Heart right ventricle (tissue), 16 donors: ENCODE data around the gene ANKRD10. TPM values are rescaled to one million over a fixed set of nuclear protein-coding genes. Genes with fewer than 3 reads are reported as not detected.

ENCODE experiments used
- ATAC-seq, 8 donors: fragments of 200-7000 bp; cut with Tn5 transposase; one replicate each; pipeline ENCODE4 v1.9.1; 2020; ENCODE audit warnings: mild to moderate bottlenecking in 8 of 8, moderate library complexity in 8 of 8, moderate number of reproducible peaks in 1 of 8
- DNase-seq, 2 donors: peaks; one replicate each; pipeline ENCODE4 v3.0.0-alpha.2; 2020
- H3K27ac ChIP-seq, 10 donors: fragments of 200-600 bp; sonication (generic) in 2 of 10; one replicate each; pipeline versions ENCODE4 v1.5.0 to v1.8.0; 2020 to 2022; ENCODE audit warnings: mild to moderate bottlenecking in 3 of 10
- H3K27me3 ChIP-seq, 7 donors: fragments of 200-600 bp; one replicate each; pipeline ENCODE4 v1.8.0; 2021 to 2022; ENCODE audit warnings: mild to moderate bottlenecking in 2 of 7
- H3K36me3 ChIP-seq, 9 donors: fragments of 200-600 bp; sonication (generic) in 1 of 9; one replicate each; pipeline versions ENCODE4 v1.5.0 to v1.8.0; 2020 to 2022; ENCODE audit warnings: mild to moderate bottlenecking in 2 of 9
- H3K4me1 ChIP-seq, 9 donors: fragments of 200-600 bp; sonication (generic) in 1 of 9; one replicate each; pipeline versions ENCODE4 v1.5.0 to v1.8.0; 2020 to 2022; ENCODE audit warnings: mild to moderate bottlenecking in 4 of 9
- H3K4me3 ChIP-seq, 10 donors: fragments of 200-600 bp; sonication (generic) in 2 of 10; one replicate each; pipeline versions ENCODE4 v1.5.0 to v1.8.0; 2020 to 2022; ENCODE audit warnings: mild to moderate bottlenecking in 7 of 10, moderate library complexity in 2 of 10
- H3K9me3 ChIP-seq, 11 donors: fragments of 200-600 bp in 10 of 11; sonication (generic) in 2 of 11; one replicate each; pipeline versions ENCODE4 v1.5.0 to v1.8.0; 2013 to 2022; ENCODE audit warnings: mild to moderate bottlenecking in 2 of 11, control low read depth in 1 of 11, moderate library complexity in 1 of 11
- WGBS, 2 donors: extraction: QIAGEN DNeasy Blood & Tissue Kit; methylation state at CpG; one replicate each; pipeline ENCODE4 v1.1.7; 2013; ENCODE audit warnings: inconsistent platforms in 1 of 2; 5-methylcytosine and 5-hydroxymethylcytosine counted together
- intact Hi-C, 10 donors: fragments of 100-400 bp; cut with DNase I; formaldehyde crosslinking; loops; one replicate each; pipeline versions ENCODE4 v1.11.1 to v1.14.2; 2022
- polyA plus RNA-seq, 2 donors: library from polyadenylated mRNA; stranded (reverse); fragments of 200-250 nt; gene quantifications; one replicate each; pipeline ENCODE4 v1.2.3, GENCODE V29; 2013
- total RNA-seq, 10 donors: library from RNA; stranded (reverse); fragmentation: NEBNext Ultra II Directional in 3 of 10; extraction: Animal tissue kit (Norgen Biotek cat#: 25700) in 3 of 10; gene quantifications; one replicate each; pipeline versions ENCODE4 v1.2.1 to v1.2.4, GENCODE V29; 2021 to 2023
- TF ChIP-seq, protein P1 (sequence below), 9 donors: fragments of 200-600 bp; sonication (generic) in 2 of 9; IDR thresholded peaks; one replicate each; pipeline versions ENCODE4 v1.5.0 to v1.8.0; 2021 to 2022; ENCODE audit warnings: antibody characterized with exemption in 9 of 9, mild to moderate bottlenecking in 5 of 9, moderate library complexity in 1 of 9
- donor health status: Arrhythmogenic right ventricular cardiomyopathy.
- donor health status: ischemic (EF 13 %, LVEDD 7.1; RV severe dilation, severe dysfunction).
- donor health status: healthy with polysubstance abuse.
- donor health status: DM: no; HTN: yes; CAD: no.
- donor health status: DM: no; HTN: no; CAD: no.
- donor health status: ischemic (EF 25% LVEDD 6.9; RV normal size, moderate dysfunction).
- donor health status: ischemic (EF 25% LVEDD 5.7; RV mildly dilated, moderate dysfunction).
- donor health status: healthy.
- donor health status: DM: yes; HTN: yes; CAD: no.
- donor health status: Ischemic cardiomyopathy.
- donor health status: ischemic (EF 35%, LVEDD 5.7; RV mildly dilated, moderate dysfunction).
- donor health status: nonischemic (EF 11% LVEDD 7.7; RV severe dilation, severe dysfunction).
- donor health status: DM: yes; HTN: yes; CAD: no.
- donor health status: PGD.
- donor health status: ischemic (EF 29% LVEDD 5.4; RV normal size, mild dysfunction).
- donor health status: nonischemic (EF 23%, LVEDD 6.1; RV moderate dilation, normal function).

ANKRD10 gene
- total and polyA plus RNA-seq, 12 donors, result 32.4 to 127 (median 49.0) TPM

DNA sequence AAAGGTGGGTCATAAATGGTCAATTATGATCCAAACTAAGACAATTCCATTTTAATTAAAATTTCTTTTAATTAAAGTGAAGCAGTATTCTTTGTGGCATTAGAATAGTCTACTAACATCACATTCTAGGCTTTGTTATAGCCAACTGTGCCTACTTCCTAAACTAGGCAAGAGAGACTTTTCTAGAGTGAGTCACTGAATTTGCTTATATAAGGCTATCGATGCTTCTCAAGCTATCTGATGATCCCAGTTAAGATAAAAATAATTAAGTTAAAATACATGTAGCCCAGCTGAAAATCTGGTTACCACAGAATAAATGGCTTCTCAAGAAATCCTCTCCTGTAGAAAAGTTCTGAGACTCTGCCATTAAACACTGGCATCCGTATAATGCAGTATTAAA lies 12.5 kb downstream of the ANKRD10 start:
- Histone ChIP-seq H3K4me1 (peaks cover 2 to 28% (median 16%) of the 10 kb centered on the region in 9 donors), H3K27ac (no peak overlapping the region), H3K36me3 (peaks cover 0 to 96% (median 12%) of the 10 kb centered on the region in 9 donors), H3K4me3 (no peak overlapping the region), H3K9me3 (no peaks in the 10 kb centered on the region), H3K27me3 (no peaks in the 10 kb centered on the region)
- DNase-seq (no peak), ATAC-seq (no peak)
- intact Hi-C loops, result no loop called here
- 87 to 93% methylated on average over 2 of the region's 2 CpGs for WGBS, 2 donors
- TF ChIP-seq, protein P1, sequence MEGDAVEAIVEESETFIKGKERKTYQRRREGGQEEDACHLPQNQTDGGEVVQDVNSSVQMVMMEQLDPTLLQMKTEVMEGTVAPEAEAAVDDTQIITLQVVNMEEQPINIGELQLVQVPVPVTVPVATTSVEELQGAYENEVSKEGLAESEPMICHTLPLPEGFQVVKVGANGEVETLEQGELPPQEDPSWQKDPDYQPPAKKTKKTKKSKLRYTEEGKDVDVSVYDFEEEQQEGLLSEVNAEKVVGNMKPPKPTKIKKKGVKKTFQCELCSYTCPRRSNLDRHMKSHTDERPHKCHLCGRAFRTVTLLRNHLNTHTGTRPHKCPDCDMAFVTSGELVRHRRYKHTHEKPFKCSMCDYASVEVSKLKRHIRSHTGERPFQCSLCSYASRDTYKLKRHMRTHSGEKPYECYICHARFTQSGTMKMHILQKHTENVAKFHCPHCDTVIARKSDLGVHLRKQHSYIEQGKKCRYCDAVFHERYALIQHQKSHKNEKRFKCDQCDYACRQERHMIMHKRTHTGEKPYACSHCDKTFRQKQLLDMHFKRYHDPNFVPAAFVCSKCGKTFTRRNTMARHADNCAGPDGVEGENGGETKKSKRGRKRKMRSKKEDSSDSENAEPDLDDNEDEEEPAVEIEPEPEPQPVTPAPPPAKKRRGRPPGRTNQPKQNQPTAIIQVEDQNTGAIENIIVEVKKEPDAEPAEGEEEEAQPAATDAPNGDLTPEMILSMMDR (IDR thresholded peaks at IDR 0.05), result no peak

DNA sequence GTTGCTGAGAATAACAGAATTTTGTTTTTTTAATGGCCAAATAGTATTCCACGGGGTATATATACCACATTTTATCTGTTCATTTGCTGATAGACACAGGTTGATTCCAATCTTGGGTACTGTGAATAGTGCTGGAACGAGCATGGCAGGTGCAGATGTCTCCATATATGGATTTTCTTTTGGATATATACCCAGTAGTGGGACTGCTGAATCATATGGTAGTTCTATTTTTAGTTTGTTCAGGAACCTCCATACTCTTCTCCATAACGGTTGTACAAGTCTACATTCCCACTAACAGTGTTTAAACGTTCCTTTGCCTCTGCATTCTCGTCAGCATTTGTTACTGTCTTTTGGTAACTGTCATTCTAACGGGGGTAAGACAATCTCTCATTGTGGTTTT lies 17.3 kb downstream of the ANKRD10 start:
- DNase-seq (no peak), ATAC-seq (no peak)
- no peak overlapping the region for H3K27ac ChIP-seq
- intact Hi-C loops, result no loop called here
- no peak overlapping the region for H3K4me3 ChIP-seq
- H3K9me3 ChIP-seq, result no peaks in the 10 kb centered on the region
- H3K27me3 ChIP-seq, result no peaks in the 10 kb centered on the region
- 72 to 78% methylated on average over 6 of the region's 6 CpGs for WGBS, 2 donors
- H3K4me1 ChIP-seq, result peaks cover 0 to 11% (median 0%) of the 10 kb centered on the region in 9 donors
- TF ChIP-seq, protein P1 (IDR thresholded peaks at IDR 0.05), result no peak
- H3K36me3 ChIP-seq, result peaks cover 0 to 97% (median 10%) of the 10 kb centered on the region in 9 donors

DNA sequence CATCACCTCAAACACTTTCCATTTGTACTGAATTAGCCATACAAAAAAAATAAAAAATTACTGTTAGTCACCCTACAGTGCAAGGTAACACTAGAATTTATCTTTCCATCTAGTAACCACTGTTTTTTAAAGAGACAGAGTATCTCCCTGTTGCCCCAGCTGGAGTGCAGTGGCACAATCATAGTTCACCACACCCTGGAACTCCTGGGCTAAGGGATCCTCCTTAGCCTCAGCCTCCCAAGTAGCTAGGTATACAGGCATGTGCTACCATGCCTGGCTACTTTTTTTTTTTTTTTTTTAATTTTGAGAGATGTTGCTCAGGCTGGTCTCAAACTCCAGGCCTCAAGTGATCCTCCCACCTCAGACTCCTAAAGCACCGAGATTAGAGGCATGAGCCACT lies 17.9 kb downstream of the ANKRD10 start:
- H3K27ac ChIP-seq, result no peak overlapping the region
- peaks cover 0 to 11% (median 0%) of the 10 kb centered on the region in 9 donors for H3K4me1 ChIP-seq
- intact Hi-C loops, result no loop called here
- H3K36me3 ChIP-seq, result peaks cover 0 to 97% (median 10%) of the 10 kb centered on the region in 9 donors
- no peaks in the 10 kb centered on the region for H3K27me3 ChIP-seq
- TF ChIP-seq, protein P1 (IDR thresholded peaks at IDR 0.05), result no peak
- WGBS, 2 donors, result 97% methylated on average over 1 of the region's 1 CpG
- DNase-seq, result no peak
- ATAC-seq, result no peak
- H3K9me3 ChIP-seq, result no peaks in the 10 kb centered on the region
- H3K4me3 ChIP-seq, result no peak overlapping the region

DNA sequence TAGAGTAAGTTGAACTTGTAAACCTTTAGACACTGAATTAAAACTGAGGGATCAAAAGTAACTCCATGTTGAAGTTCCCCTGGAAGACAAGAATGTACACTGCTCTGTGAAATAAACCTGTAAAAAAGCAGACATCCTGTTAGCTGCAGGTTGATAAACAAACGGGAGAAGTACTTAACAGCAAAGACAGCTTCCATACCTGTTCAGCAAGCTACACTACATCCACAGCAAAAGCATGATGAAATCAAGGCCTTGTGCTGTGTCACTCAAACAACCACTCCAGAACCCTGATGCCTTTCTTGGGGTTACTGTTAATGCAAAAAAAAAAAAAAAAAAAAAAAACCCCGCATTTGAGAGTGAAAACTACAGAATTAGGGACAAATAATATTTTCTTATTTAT lies 20.8 kb downstream of the ANKRD10 start:
- no peaks in the 10 kb centered on the region for H3K9me3 ChIP-seq
- peaks cover 0 to 88% (median 10%) of the 10 kb centered on the region in 9 donors for H3K36me3 ChIP-seq
- peaks cover 0 to 4% (median 0%) of the 10 kb centered on the region in 9 donors for H3K4me1 ChIP-seq
- TF ChIP-seq, protein P1 (IDR thresholded peaks at IDR 0.05), result no peak
- H3K4me3 ChIP-seq, result no peak overlapping the region
- intact Hi-C loops, result no loop called here
- H3K27ac ChIP-seq, result no peak overlapping the region
- H3K27me3 ChIP-seq, result no peaks in the 10 kb centered on the region
- no peak for ATAC-seq
- DNase-seq, result no peak
- 80 to 82% methylated on average over 2 of the region's 2 CpGs for WGBS, 2 donors
